NCI-H748 treated with DMSO at 0.1 percent for 48 hours (cell line): ENCODE results near the gene SOX4.

ENCODE experiments used
- DNase-seq: peaks from one replicate; lab custom pipeline; 2025; lab: John Stamatoyannopoulos, UW

The SOX4 gene

GRCh38 chr6:21614226-21614625 lies 20.7 kb downstream of the SOX4 start:
- no peak for DNase-seq

DNA sequence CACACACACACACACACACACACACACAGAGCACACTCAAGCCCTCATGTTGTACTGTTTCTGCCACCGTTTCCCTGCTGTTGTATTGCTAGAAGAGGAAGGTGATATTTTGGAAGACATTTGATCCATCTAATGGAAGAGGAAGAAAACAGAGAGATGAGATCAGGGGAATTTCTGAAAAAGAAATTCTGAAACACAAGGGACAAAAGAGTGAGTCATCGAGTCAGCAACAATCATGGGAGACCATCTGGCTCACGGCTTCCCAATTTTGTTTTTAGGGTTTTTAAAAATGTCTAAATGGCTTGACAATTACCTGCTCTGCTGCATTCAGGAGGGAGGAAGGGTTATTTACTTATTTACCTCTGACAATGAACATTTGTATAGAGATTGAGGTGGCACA lies 22.0 kb downstream of the SOX4 start:
- DNase-seq = peak; percentile 32

GRCh38 chr6:21616005-21616404 lies 22.5 kb downstream of the SOX4 start:
- DNase-seq = no peak

DNA sequence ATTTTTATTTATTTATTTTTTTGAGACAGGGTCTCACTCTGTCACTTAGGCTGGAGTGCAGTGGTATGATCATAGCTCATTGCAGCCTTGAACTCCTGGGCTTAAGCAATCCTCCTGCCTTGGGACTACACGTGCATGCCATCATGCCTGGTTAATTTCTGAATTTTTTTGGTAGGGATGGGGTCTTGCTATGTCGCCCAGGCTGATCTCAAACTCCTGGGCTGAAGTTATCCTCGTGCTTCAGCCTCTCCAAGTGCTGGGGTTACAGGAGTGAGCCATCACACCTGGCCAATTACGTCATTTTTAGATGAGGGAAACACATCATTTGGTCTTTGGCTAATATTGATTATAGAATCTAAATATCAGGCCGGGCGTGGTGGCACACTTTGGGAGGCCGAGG lies 32.1 kb downstream of the SOX4 start:
- no peak for DNase-seq

- DNase-seq = no peak
Observed at GRCh38 chr6:21626756-21627155, 33.2 kb downstream of the SOX4 start.

- no peak for DNase-seq
Observed at GRCh38 chr6:21628160-21628559, 34.6 kb downstream of the SOX4 start.

GRCh38 chr6:21633511-21634109 lies 40.1 kb downstream of the SOX4 start:
- no peak for DNase-seq

GRCh38 chr6:21634582-21634981 lies 41.0 kb downstream of the SOX4 start:
- no peak for DNase-seq

- no peak for DNase-seq
Observed at GRCh38 chr6:21636876-21637275, 43.3 kb downstream of the SOX4 start.

DNA sequence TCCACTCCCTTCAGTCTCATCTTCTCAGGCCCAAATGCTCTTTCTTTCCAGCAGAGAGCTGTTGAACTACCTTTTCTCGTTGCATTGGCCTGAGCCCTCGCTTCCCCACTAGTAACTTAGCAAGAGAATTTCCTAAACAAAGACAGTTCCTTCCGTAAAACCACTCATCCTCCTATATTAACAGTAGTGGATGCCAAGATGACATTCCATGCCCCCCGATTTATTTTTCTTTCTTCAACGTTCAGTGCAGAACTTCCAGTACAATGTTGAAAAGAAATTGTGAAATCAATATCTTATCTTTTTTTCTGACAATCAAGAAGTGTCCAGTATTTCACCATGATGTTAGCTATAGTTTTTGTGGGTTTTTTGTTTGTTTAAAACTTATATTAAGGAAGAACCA lies 45.8 kb downstream of the SOX4 start:
- no peak for DNase-seq
